GM06990 (cell line): ENCODE results near the gene BPGM.

Experiments
- DNase-seq: peaks from one replicate; pipeline ENCODE4 v3.0.0-alpha.2; 2011; ENCODE audit not compliant: insufficient read length; ENCODE audit errors: extremely low read depth
- H3K27me3 ChIP-seq: replicated peaks from 2 replicates; pipeline ENCODE4 v1.6.0; 2011; ENCODE audit warnings: low read length; ENCODE audit not compliant: control insufficient read depth, insufficient read depth
- H3K36me3 ChIP-seq: 2 replicates; pipeline ENCODE4 v1.5.1; 2011; ENCODE audit warnings: low read length; ENCODE audit not compliant: control insufficient read depth, insufficient read depth
- H3K4me3 ChIP-seq: replicated peaks from 2 replicates; pipeline ENCODE4 v1.5.1; 2011; ENCODE audit warnings: low read depth, mild to moderate bottlenecking, control low read depth, low read length
- CTCF ChIP-seq: IDR thresholded peaks from 2 replicates; pipeline ENCODE4 v1.5.1; 2011; ENCODE audit warnings: low read length, control low read depth, mild to moderate bottlenecking, inconsistent platforms; ENCODE audit not compliant: insufficient read depth, poor library complexity, severe bottlenecking

Gene BPGM

GRCh38 chr7:134722786-134723322, 76.2 kb downstream of the BPGM start:
- Histone ChIP-seq H3K4me3 (no peak overlapping the region), H3K27me3 (no peaks in the 10 kb centered on the region), H3K36me3 (no peaks in the 10 kb centered on the region)
- DNase-seq = no peak
- no peak for TF ChIP-seq CTCF

GRCh38 chr7:134723892-134724291, 77.2 kb downstream of the BPGM start:
- Histone ChIP-seq H3K4me3 (no peak overlapping the region), H3K27me3 (no peaks in the 10 kb centered on the region), H3K36me3 (no peaks in the 10 kb centered on the region)
- no peak for DNase-seq
- TF ChIP-seq CTCF = no peak

GRCh38 chr7:134724606-134725005, 78.0 kb downstream of the BPGM start:
- H3K27me3 ChIP-seq = no peaks in the 10 kb centered on the region
- no peaks in the 10 kb centered on the region for H3K36me3 ChIP-seq
- no peak for DNase-seq
- H3K4me3 ChIP-seq = no peak overlapping the region
- TF ChIP-seq CTCF = peak; percentile 66

- DNase-seq = no peak
- H3K36me3 ChIP-seq = no peaks in the 10 kb centered on the region
These were observed 79.9 kb downstream of the BPGM start for GRCh38 chr7:134726581-134726980.

GRCh38 chr7:134727711-134728110, 81.1 kb downstream of the BPGM start:
- Histone ChIP-seq H3K4me3 (no peak overlapping the region), H3K36me3 (no peaks in the 10 kb centered on the region), H3K27me3 (no peaks in the 10 kb centered on the region)
- TF ChIP-seq CTCF = no peak
- no peak for DNase-seq

More at GRCh38 chr7:134726581-134726980, 79.9 kb downstream of the BPGM start:
- no peak for TF ChIP-seq CTCF
- no peaks in the 10 kb centered on the region for H3K27me3 ChIP-seq
- H3K4me3 ChIP-seq = no peak overlapping the region
